Measurements from ENCODE around the gene LARGE1. TPM values are rescaled to one million over a fixed set of nuclear protein-coding genes. Genes with fewer than 3 reads are reported as not detected.

Gene LARGE1
- total RNA-seq, 1 experiment from 2014 or later, result 24.8 TPM

GRCh38 chr22:33779243-33779642 is 141.0 kb downstream of the LARGE1 start:
- DNase-seq (ENCODE audit: low read depth in 1 of 2, low spot score in 2 of 2), result no peak
- H3K36me3 ChIP-seq, result no peaks in the 10 kb centered on the region
- no peaks in the 10 kb centered on the region for H3K27me3 ChIP-seq (replicated peaks)
- H3K4me3 ChIP-seq, result no peak overlapping the region
- no peaks in the 10 kb centered on the region for H3K9me3 ChIP-seq (replicated peaks)
- H3K4me1 ChIP-seq (replicated peaks), result no peaks in the 10 kb centered on the region
- H3K27ac ChIP-seq, result no peak overlapping the region

GRCh38 chr22:33776491-33776890 is 143.8 kb downstream of the LARGE1 start:
- no peaks in the 10 kb centered on the region for H3K27me3 ChIP-seq (replicated peaks)
- no peaks in the 10 kb centered on the region for H3K36me3 ChIP-seq
- no peaks in the 10 kb centered on the region for H3K9me3 ChIP-seq (replicated peaks)
- H3K27ac ChIP-seq, result no peak overlapping the region
- no peaks in the 10 kb centered on the region for H3K4me1 ChIP-seq (replicated peaks)
- no peak for DNase-seq (ENCODE audit: low read depth in 1 of 2, low spot score in 2 of 2)
- no peak overlapping the region for H3K4me3 ChIP-seq

GRCh38 chr22:33774781-33775180 is 145.5 kb downstream of the LARGE1 start:
- Histone ChIP-seq H3K9me3 (replicated peaks) (no peaks in the 10 kb centered on the region), H3K27ac (no peak overlapping the region), H3K36me3 (no peaks in the 10 kb centered on the region), H3K4me1 (replicated peaks) (no peaks in the 10 kb centered on the region), H3K27me3 (replicated peaks) (no peaks in the 10 kb centered on the region), H3K4me3 (no peak overlapping the region)
- DNase-seq (ENCODE audit: low read depth in 1 of 2, low spot score in 2 of 2), result no peak

GRCh38 chr22:33772745-33773144 is 147.5 kb downstream of the LARGE1 start:
- no peaks in the 10 kb centered on the region for H3K9me3 ChIP-seq (replicated peaks)
- H3K27me3 ChIP-seq (replicated peaks), result no peaks in the 10 kb centered on the region
- no peak for DNase-seq (ENCODE audit: low read depth in 1 of 2, low spot score in 2 of 2)
- H3K4me3 ChIP-seq, result no peak overlapping the region
- H3K27ac ChIP-seq, result no peak overlapping the region
- H3K36me3 ChIP-seq, result no peaks in the 10 kb centered on the region
- H3K4me1 ChIP-seq (replicated peaks), result no peaks in the 10 kb centered on the region

- Histone ChIP-seq H3K4me3 (no peak overlapping the region), H3K27me3 (replicated peaks) (no peaks in the 10 kb centered on the region), H3K27ac (no peak overlapping the region), H3K36me3 (no peaks in the 10 kb centered on the region), H3K9me3 (replicated peaks) (no peaks in the 10 kb centered on the region), H3K4me1 (replicated peaks) (no peaks in the 10 kb centered on the region)
- DNase-seq (ENCODE audit: low read depth in 1 of 2, low spot score in 2 of 2), result no peak
Measured at GRCh38 chr22:33771136-33771535, 149.1 kb downstream of the LARGE1 start.

GRCh38 chr22:33770723-33771122 is 149.6 kb downstream of the LARGE1 start:
- Histone ChIP-seq H3K4me1 (replicated peaks) (no peaks in the 10 kb centered on the region), H3K36me3 (no peaks in the 10 kb centered on the region), H3K4me3 (no peak overlapping the region), H3K27me3 (replicated peaks) (no peaks in the 10 kb centered on the region), H3K9me3 (replicated peaks) (no peaks in the 10 kb centered on the region), H3K27ac (no peak overlapping the region)
- no peak for DNase-seq (ENCODE audit: low read depth in 1 of 2, low spot score in 2 of 2)

- Histone ChIP-seq H3K4me1 (replicated peaks) (no peaks in the 10 kb centered on the region), H3K27me3 (replicated peaks) (no peaks in the 10 kb centered on the region), H3K9me3 (replicated peaks) (no peaks in the 10 kb centered on the region), H3K27ac (no peak overlapping the region), H3K4me3 (no peak overlapping the region), H3K36me3 (peaks cover under 1% of the 10 kb centered on the region; the same call in 1 of the 2 replicates)
- DNase-seq (ENCODE audit: low read depth in 1 of 2, low spot score in 2 of 2), result no peak
Measured at GRCh38 chr22:33766091-33766490, 154.2 kb downstream of the LARGE1 start.

GRCh38 chr22:33758961-33759360 is 161.3 kb downstream of the LARGE1 start:
- H3K36me3 ChIP-seq, result peaks cover 2% of the 10 kb centered on the region; the same call in 1 of the 2 replicates
- H3K4me1 ChIP-seq (replicated peaks), result no peaks in the 10 kb centered on the region
- H3K4me3 ChIP-seq, result no peak overlapping the region
- H3K9me3 ChIP-seq (replicated peaks), result no peaks in the 10 kb centered on the region
- no peak for DNase-seq (ENCODE audit: low read depth in 1 of 2, low spot score in 2 of 2)
- no peaks in the 10 kb centered on the region for H3K27me3 ChIP-seq (replicated peaks)
- H3K27ac ChIP-seq, result no peak overlapping the region

GRCh38 chr22:33757802-33758483 is 162.3 kb downstream of the LARGE1 start:
- Histone ChIP-seq H3K4me1 (replicated peaks) (no peaks in the 10 kb centered on the region), H3K27ac (no peak overlapping the region), H3K36me3 (peaks cover 2% of the 10 kb centered on the region; the same call in 1 of the 2 replicates), H3K27me3 (replicated peaks) (no peaks in the 10 kb centered on the region), H3K4me3 (no peak overlapping the region), H3K9me3 (replicated peaks) (no peaks in the 10 kb centered on the region)
- DNase-seq (ENCODE audit: low read depth in 1 of 2, low spot score in 2 of 2), result no peak

GRCh38 chr22:33757041-33757801 is 163.1 kb downstream of the LARGE1 start:
- Histone ChIP-seq H3K4me1 (replicated peaks) (no peaks in the 10 kb centered on the region), H3K27ac (no peak overlapping the region), H3K9me3 (replicated peaks) (no peaks in the 10 kb centered on the region), H3K36me3 (peaks cover 2% of the 10 kb centered on the region; the same call in 1 of the 2 replicates), H3K4me3 (no peak overlapping the region), H3K27me3 (replicated peaks) (no peaks in the 10 kb centered on the region)
- DNase-seq (ENCODE audit: low read depth in 1 of 2, low spot score in 2 of 2), result no peak

GRCh38 chr22:33756508-33756949 is 163.7 kb downstream of the LARGE1 start:
- no peaks in the 10 kb centered on the region for H3K4me1 ChIP-seq (replicated peaks)
- H3K27me3 ChIP-seq (replicated peaks), result no peaks in the 10 kb centered on the region
- DNase-seq (ENCODE audit: low read depth in 1 of 2, low spot score in 2 of 2), result no peak
- H3K9me3 ChIP-seq (replicated peaks), result no peaks in the 10 kb centered on the region
- H3K4me3 ChIP-seq, result no peak overlapping the region
- H3K27ac ChIP-seq, result no peak overlapping the region
- peaks cover 2% of the 10 kb centered on the region; the same call in 1 of the 2 replicates for H3K36me3 ChIP-seq

- no peak for DNase-seq (ENCODE audit: low read depth in 1 of 2, low spot score in 2 of 2)
- Histone ChIP-seq H3K27ac (no peak overlapping the region), H3K4me3 (no peak overlapping the region), H3K4me1 (replicated peaks) (no peaks in the 10 kb centered on the region), H3K27me3 (replicated peaks) (no peaks in the 10 kb centered on the region), H3K36me3 (no peaks in the 10 kb centered on the region), H3K9me3 (replicated peaks) (no peaks in the 10 kb centered on the region)
Measured at GRCh38 chr22:33748714-33749113, 171.6 kb downstream of the LARGE1 start.

GRCh38 chr22:33747576-33748180 is 172.6 kb downstream of the LARGE1 start:
- Histone ChIP-seq H3K36me3 (no peaks in the 10 kb centered on the region), H3K9me3 (replicated peaks) (no peaks in the 10 kb centered on the region), H3K27ac (no peak overlapping the region), H3K4me3 (no peak overlapping the region), H3K27me3 (replicated peaks) (no peaks in the 10 kb centered on the region), H3K4me1 (replicated peaks) (no peaks in the 10 kb centered on the region)
- DNase-seq (ENCODE audit: low read depth in 1 of 2, low spot score in 2 of 2), result no peak

- Histone ChIP-seq H3K9me3 (replicated peaks) (no peaks in the 10 kb centered on the region), H3K4me3 (no peak overlapping the region), H3K4me1 (replicated peaks) (no peaks in the 10 kb centered on the region), H3K36me3 (no peaks in the 10 kb centered on the region), H3K27me3 (replicated peaks) (no peaks in the 10 kb centered on the region), H3K27ac (no peak overlapping the region)
- DNase-seq (ENCODE audit: low read depth in 1 of 2, low spot score in 2 of 2), result no peak
Measured at GRCh38 chr22:33747029-33747428, 173.2 kb downstream of the LARGE1 start.

Data from SJSA1 (cell line).